Measurements from ENCODE around the gene EML6.
"Not testable (repeated sequence)": the region's sequence is repeated elsewhere in the genome, so short reads cannot be mapped to it uniquely, and the experiment has no call there.

The EML6 gene

DNA sequence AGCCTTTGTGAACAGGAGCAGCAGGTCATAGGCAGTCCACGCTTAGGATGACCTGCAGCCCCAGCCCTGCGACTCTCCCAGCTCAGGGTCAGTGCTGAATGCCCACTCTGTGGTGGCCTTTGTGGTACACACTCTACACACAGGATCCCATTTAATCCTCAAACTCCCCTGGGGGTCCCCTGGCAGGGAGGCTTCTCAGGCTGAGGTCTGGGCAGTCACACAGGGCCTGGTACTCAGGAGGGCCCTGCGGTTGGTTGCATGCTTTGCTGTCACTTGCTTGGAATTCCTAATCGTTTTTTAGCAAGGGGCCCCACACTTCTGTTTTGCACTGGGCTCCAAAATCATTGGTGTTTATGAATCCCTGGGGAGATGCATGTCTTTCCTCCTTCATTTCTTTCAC lies 113.0 kb downstream of the EML6 start:
- no peak for DNase-seq
- Histone ChIP-seq H3K23ac (ENCODE audit: low read length) (no peak overlapping the region), H3K36me3 (ENCODE audit: control insufficient read depth, insufficient read depth, low read length) (no peaks in the 10 kb centered on the region), H2BK120ac (ENCODE audit: low read depth, low read length) (no peak overlapping the region), H4K5ac (ENCODE audit: low read length) (no peak overlapping the region), H2BK15ac (replicated peaks; ENCODE audit: low read depth) (no peak overlapping the region), H3K4me3 (ENCODE audit: low read length) (no peak overlapping the region), H3K4me2 (ENCODE audit: low read length) (no peak overlapping the region), H4K8ac (ENCODE audit: low read depth, low read length) (no peak overlapping the region), H3K56ac (ENCODE audit: low read length) (no peak overlapping the region), H3K4ac (ENCODE audit: low read depth, low read length) (no peak overlapping the region), H3K9ac (ENCODE audit: low read length) (no peak overlapping the region), H3K27ac (ENCODE audit: low read depth, low read length) (no peak overlapping the region), H3K4me1 (ENCODE audit: control insufficient read depth, low read depth, low read length) (no peaks in the 10 kb centered on the region), H3K27me3 (ENCODE audit: insufficient read depth, low read length, poor library complexity) (no peaks in the 10 kb centered on the region), H3K79me2 (ENCODE audit: control insufficient read depth, insufficient read depth, low read length) (no peaks in the 10 kb centered on the region), H2AK5ac (ENCODE audit: low read length) (no peak overlapping the region), H3K18ac (ENCODE audit: low read length) (no peak overlapping the region), H3K79me1 (ENCODE audit: low read length) (no peaks in the 10 kb centered on the region), H2BK5ac (ENCODE audit: low read length) (no peak overlapping the region)
- WGBS (ENCODE audit: extremely low coverage, insufficient coverage, low lambda C conversion rate), result no CpG with 5 or more reads among the region's 4 CpGs

DNA sequence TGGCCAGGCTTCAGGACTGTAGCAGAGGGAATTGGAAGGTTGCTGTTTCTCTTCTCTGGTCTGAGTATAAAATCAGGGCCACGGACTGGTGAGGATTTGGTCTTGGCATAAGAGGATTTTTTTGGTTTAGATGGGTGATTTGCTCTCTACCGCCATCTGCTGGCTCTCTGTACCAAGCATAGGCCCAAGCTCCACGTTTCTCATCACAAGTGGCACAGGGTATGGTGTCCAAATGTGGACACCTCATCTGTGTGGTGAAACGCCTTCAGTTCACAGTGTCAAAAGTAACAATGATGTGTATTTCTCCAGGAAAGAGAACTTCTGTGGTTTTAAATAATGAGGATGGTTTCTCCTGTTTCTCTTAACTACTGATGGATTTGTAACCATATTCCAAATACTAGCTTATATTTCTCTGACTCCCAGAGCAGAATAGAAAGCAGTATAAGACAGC lies 115.1 kb downstream of the EML6 start:
- H3K9ac ChIP-seq (ENCODE audit: low read length), result no peak overlapping the region
- no CpG with 5 or more reads among the region's 4 CpGs for WGBS (ENCODE audit: extremely low coverage, insufficient coverage, low lambda C conversion rate)
- H3K23ac ChIP-seq (ENCODE audit: low read length), result no peak overlapping the region
- H3K79me2 ChIP-seq (ENCODE audit: control insufficient read depth, insufficient read depth, low read length), result no peaks in the 10 kb centered on the region
- no peak overlapping the region for H2BK5ac ChIP-seq (ENCODE audit: low read length)
- DNase-seq, result peak; percentile 68
- H3K36me3 ChIP-seq (ENCODE audit: control insufficient read depth, insufficient read depth, low read length), result no peaks in the 10 kb centered on the region
- H4K8ac ChIP-seq (ENCODE audit: low read depth, low read length), result no peak overlapping the region
- no peaks in the 10 kb centered on the region for H3K27me3 ChIP-seq (ENCODE audit: insufficient read depth, low read length, poor library complexity)
- no peak overlapping the region for H3K4ac ChIP-seq (ENCODE audit: low read depth, low read length)
- H3K4me3 ChIP-seq (ENCODE audit: low read length), result no peak overlapping the region
- no peak overlapping the region for H4K5ac ChIP-seq (ENCODE audit: low read length)
- H2AK5ac ChIP-seq (ENCODE audit: low read length), result no peak overlapping the region
- H3K4me2 ChIP-seq (ENCODE audit: low read length), result no peak overlapping the region
- no peaks in the 10 kb centered on the region for H3K79me1 ChIP-seq (ENCODE audit: low read length)
- H2BK15ac ChIP-seq (replicated peaks; ENCODE audit: low read depth), result no peak overlapping the region
- no peak overlapping the region for H3K18ac ChIP-seq (ENCODE audit: low read length)
- no peak overlapping the region for H3K27ac ChIP-seq (ENCODE audit: low read depth, low read length)
- no peak overlapping the region for H3K56ac ChIP-seq (ENCODE audit: low read length)
- no peak overlapping the region for H2BK120ac ChIP-seq (ENCODE audit: low read depth, low read length)
- H3K4me1 ChIP-seq (ENCODE audit: control insufficient read depth, low read depth, low read length), result no peaks in the 10 kb centered on the region

DNA sequence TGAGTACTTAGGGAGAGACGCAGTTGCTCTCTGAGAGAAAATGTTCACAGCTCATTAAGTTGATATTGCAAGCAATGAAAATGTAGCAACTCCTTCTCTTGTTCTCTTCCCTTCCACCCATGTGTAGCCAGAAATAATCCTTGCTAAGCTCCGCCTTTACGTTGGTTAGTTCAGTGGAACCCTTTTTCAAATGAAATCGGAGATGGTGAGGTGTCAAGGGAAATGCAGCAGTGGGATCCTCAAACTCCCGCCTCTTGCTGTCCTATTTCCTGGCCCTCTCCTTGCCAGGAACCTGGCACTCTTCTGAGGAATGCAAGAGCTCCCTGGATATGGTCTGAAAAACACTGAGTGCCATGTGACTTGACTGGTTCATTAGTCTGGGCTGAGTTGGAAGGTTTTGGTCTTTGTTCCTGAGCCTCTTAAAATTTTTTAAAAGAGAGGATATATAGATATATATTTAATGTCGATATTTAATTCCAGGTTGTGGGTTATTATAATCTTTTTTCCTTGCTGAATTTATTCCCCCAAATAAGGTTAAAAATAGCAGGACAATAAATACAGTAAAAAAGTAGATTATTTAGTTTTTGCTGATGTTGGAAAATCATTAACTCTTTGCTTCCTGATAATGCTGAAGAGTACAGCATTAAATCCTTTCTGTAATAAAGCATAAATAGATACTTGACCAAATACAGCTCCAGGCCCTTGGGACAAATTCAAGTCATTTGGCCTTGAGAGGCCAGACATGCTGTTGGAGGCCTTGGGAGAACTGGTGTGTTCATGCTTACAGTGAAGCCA lies 116.2 kb downstream of the EML6 start:
- Histone ChIP-seq H4K5ac (ENCODE audit: low read length) (no peak overlapping the region), H3K27ac (ENCODE audit: low read depth, low read length) (no peak overlapping the region), H3K79me2 (ENCODE audit: control insufficient read depth, insufficient read depth, low read length) (no peaks in the 10 kb centered on the region), H3K4me2 (ENCODE audit: low read length) (no peak overlapping the region), H3K4me3 (ENCODE audit: low read length) (no peak overlapping the region), H2AK5ac (ENCODE audit: low read length) (no peak overlapping the region), H4K8ac (ENCODE audit: low read depth, low read length) (no peak overlapping the region), H2BK5ac (ENCODE audit: low read length) (no peak overlapping the region), H3K36me3 (ENCODE audit: control insufficient read depth, insufficient read depth, low read length) (no peaks in the 10 kb centered on the region), H3K23ac (ENCODE audit: low read length) (no peak overlapping the region), H2BK120ac (ENCODE audit: low read depth, low read length) (no peak overlapping the region), H3K9ac (ENCODE audit: low read length) (no peak overlapping the region), H3K4ac (ENCODE audit: low read depth, low read length) (no peak overlapping the region), H2BK15ac (replicated peaks; ENCODE audit: low read depth) (no peak overlapping the region), H3K18ac (ENCODE audit: low read length) (no peak overlapping the region), H3K56ac (ENCODE audit: low read length) (no peak overlapping the region), H3K79me1 (ENCODE audit: low read length) (no peaks in the 10 kb centered on the region), H3K27me3 (ENCODE audit: insufficient read depth, low read length, poor library complexity) (no peaks in the 10 kb centered on the region), H3K4me1 (ENCODE audit: control insufficient read depth, low read depth, low read length) (no peaks in the 10 kb centered on the region)
- peak; percentile 31 for DNase-seq
- WGBS (ENCODE audit: extremely low coverage, insufficient coverage, low lambda C conversion rate), result no CpG with 5 or more reads among the region's 6 CpGs

DNA sequence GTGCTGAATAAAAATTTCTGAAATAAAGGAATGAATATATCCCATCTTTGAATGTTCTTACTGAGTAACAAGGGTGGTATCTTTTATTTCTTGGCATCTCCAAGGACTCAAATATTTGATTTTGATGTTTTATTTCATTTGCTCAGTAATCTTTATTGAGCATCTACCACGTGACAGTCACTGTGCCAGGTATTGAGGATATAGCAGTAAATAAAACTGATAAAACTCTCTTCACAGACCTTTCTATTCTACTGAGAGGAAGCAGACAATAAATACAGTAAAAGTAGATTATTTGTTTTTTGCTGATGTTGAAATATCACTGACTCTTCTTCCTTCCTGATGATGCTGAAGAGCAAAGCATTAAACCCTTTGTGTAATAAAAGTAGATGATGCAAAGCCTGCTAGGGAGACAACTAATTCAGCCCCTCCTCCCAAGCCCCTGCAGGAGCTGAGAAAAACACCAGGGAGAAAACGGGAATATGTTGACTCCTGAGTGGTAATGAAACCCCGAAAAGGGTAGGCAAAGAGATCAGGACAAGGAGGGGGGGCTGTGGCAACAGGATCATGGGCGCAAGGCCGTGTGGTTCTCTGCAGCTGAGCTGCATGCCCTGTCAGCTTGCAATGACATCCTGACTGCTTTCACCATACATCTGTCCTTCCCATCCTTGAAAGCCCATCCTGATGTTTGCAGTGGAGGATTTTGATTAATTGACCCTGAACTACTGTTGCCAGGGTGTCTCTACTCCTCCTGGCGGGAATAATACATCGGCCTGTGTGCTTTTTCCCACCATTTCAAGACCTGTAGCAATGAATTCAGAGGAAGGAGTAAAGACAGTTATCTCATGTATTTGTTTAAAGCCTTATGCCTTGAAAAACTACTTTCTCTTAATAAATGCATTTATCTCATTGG lies 117.4 kb downstream of the EML6 start:
- no peaks in the 10 kb centered on the region for H3K36me3 ChIP-seq (ENCODE audit: control insufficient read depth, insufficient read depth, low read length)
- no peak overlapping the region for H3K4ac ChIP-seq (ENCODE audit: low read depth, low read length)
- no peaks in the 10 kb centered on the region for H3K27me3 ChIP-seq (ENCODE audit: insufficient read depth, low read length, poor library complexity)
- no peak overlapping the region for H2AK5ac ChIP-seq (ENCODE audit: low read length)
- H3K18ac ChIP-seq (ENCODE audit: low read length), result no peak overlapping the region
- H3K27ac ChIP-seq (ENCODE audit: low read depth, low read length), result no peak overlapping the region
- no peak overlapping the region for H2BK5ac ChIP-seq (ENCODE audit: low read length)
- H3K4me2 ChIP-seq (ENCODE audit: low read length), result no peak overlapping the region
- no CpG with 5 or more reads among the region's 7 CpGs for WGBS (ENCODE audit: extremely low coverage, insufficient coverage, low lambda C conversion rate)
- H3K79me1 ChIP-seq (ENCODE audit: low read length), result no peaks in the 10 kb centered on the region
- no peaks in the 10 kb centered on the region for H3K79me2 ChIP-seq (ENCODE audit: control insufficient read depth, insufficient read depth, low read length)
- no peak overlapping the region for H3K4me3 ChIP-seq (ENCODE audit: low read length)
- no peak overlapping the region for H2BK120ac ChIP-seq (ENCODE audit: low read depth, low read length)
- H3K56ac ChIP-seq (ENCODE audit: low read length), result peak overlapping the region; percentile 52
- no peaks in the 10 kb centered on the region for H3K4me1 ChIP-seq (ENCODE audit: control insufficient read depth, low read depth, low read length)
- no peak overlapping the region for H4K5ac ChIP-seq (ENCODE audit: low read length)
- no peak overlapping the region for H4K8ac ChIP-seq (ENCODE audit: low read depth, low read length)
- no peak overlapping the region for H3K23ac ChIP-seq (ENCODE audit: low read length)
- no peak for DNase-seq
- H3K9ac ChIP-seq (ENCODE audit: low read length), result no peak overlapping the region
- no peak overlapping the region for H2BK15ac ChIP-seq (replicated peaks; ENCODE audit: low read depth)

DNA sequence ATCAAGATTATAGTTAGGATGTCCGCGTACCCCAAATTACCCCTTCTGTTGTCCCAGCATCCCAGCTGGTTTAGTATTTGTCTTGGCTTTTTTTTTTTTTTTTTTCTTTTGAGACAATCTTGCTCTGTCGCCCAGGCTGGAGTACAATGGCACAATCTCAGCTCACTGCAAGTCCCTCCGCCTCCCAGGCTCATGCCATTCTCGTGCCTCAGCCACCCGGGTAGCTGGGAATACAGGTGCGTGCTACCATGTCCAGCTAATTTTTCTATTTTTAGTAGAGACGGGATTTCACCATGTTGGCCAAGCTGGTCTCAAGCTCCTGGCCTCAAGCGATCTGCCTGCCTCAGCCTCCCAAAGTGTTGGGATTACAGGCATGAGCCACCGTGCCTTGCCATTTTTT lies 118.0 kb downstream of the EML6 start:
- WGBS (ENCODE audit: extremely low coverage, insufficient coverage, low lambda C conversion rate), result no CpG with 5 or more reads among the region's 10 CpGs
- H3K18ac ChIP-seq (ENCODE audit: low read length); H2BK120ac ChIP-seq (ENCODE audit: low read depth, low read length); H3K23ac ChIP-seq (ENCODE audit: low read length); H4K8ac ChIP-seq (ENCODE audit: low read depth, low read length); H2AK5ac ChIP-seq (ENCODE audit: low read length); H3K27me3 ChIP-seq (ENCODE audit: insufficient read depth, low read length, poor library complexity); H3K4me1 ChIP-seq (ENCODE audit: control insufficient read depth, low read depth, low read length); H3K56ac ChIP-seq (ENCODE audit: low read length); H3K79me2 ChIP-seq (ENCODE audit: control insufficient read depth, insufficient read depth, low read length); H2BK5ac ChIP-seq (ENCODE audit: low read length); H3K36me3 ChIP-seq (ENCODE audit: control insufficient read depth, insufficient read depth, low read length); H3K79me1 ChIP-seq (ENCODE audit: low read length); H4K5ac ChIP-seq (ENCODE audit: low read length); H3K27ac ChIP-seq (ENCODE audit: low read depth, low read length); H3K4ac ChIP-seq (ENCODE audit: low read depth, low read length); H2BK15ac ChIP-seq (replicated peaks; ENCODE audit: low read depth); H3K9ac ChIP-seq (ENCODE audit: low read length); DNase-seq; H3K4me3 ChIP-seq (ENCODE audit: low read length); H3K4me2 ChIP-seq (ENCODE audit: low read length): not testable (repeated sequence)

Data from mesendoderm (in vitro differentiated cells).